Astrocyte (in vitro differentiated cells and primary cell): ENCODE measurements around the gene HLCS.

Experiments used
- EZH2 ChIP-seq: IDR thresholded peaks from 2 replicates; pipeline ENCODE4 v1.6.1; 2012; ENCODE audit warnings: mild to moderate bottlenecking, low read length, inconsistent platforms; ENCODE audit not compliant: insufficient read depth
- TF ChIP-seq, protein P1 (sequence below): IDR thresholded peaks from 2 replicates; pipeline ENCODE4 v1.5.1; 2011; ENCODE audit warnings: low read depth, mild to moderate bottlenecking, inconsistent platforms, low read length, moderate library complexity; ENCODE audit not compliant: insufficient read depth

DNA sequence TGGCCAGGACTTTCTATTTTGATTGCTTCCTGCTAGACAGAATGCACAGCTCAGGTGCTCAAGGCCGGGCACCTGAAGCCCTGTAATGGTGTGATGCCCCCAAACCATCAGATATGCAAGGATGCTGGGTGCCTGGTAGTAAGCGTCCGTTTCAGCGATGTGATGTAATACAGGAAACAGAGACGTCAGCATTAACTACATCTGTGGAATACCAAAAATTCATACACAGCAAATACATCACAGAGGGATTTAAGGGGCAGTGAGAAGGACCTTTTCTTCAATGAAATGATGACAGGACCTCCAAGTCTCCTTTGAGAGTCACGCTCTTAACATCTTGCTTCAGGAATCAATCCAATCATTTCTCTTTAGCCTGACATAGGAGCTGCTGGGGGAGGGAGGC, 203.2 kb downstream of the HLCS start:
- TF ChIP-seq, protein P1, sequence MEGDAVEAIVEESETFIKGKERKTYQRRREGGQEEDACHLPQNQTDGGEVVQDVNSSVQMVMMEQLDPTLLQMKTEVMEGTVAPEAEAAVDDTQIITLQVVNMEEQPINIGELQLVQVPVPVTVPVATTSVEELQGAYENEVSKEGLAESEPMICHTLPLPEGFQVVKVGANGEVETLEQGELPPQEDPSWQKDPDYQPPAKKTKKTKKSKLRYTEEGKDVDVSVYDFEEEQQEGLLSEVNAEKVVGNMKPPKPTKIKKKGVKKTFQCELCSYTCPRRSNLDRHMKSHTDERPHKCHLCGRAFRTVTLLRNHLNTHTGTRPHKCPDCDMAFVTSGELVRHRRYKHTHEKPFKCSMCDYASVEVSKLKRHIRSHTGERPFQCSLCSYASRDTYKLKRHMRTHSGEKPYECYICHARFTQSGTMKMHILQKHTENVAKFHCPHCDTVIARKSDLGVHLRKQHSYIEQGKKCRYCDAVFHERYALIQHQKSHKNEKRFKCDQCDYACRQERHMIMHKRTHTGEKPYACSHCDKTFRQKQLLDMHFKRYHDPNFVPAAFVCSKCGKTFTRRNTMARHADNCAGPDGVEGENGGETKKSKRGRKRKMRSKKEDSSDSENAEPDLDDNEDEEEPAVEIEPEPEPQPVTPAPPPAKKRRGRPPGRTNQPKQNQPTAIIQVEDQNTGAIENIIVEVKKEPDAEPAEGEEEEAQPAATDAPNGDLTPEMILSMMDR: no peak
- no peak for TF ChIP-seq EZH2
